A549 (cell line): ENCODE results near the gene QPRT.

ENCODE experiments used
- CTCF ChIP-seq: fragments of >200 bp; sonication (Bioruptor Twin); formaldehyde crosslinking; IDR thresholded peaks from 3 replicates; pipeline ENCODE4 v1.5.1; 2016
- EP300 ChIP-seq, 2 experiments: fragments of >200 bp; sonication (Bioruptor Twin); formaldehyde crosslinking; IDR thresholded peaks; 2 replicates in 1 of 2; 3 replicates in 1 of 2; pipeline ENCODE4 v1.6.1; 2016 to 2017
- ESRRA ChIP-seq: fragments of 150-350 bp; IDR thresholded peaks from 2 replicates; pipeline ENCODE4 v1.6.1; 2014; ENCODE audit warnings: mild to moderate bottlenecking, low read length, borderline replicate concordance
- HMGXB4 ChIP-seq: fragments of 250-450 bp; sonication (Bioruptor Pico); IDR thresholded peaks from 2 replicates; pipeline ENCODE4 v1.5.0; 2021; ENCODE audit warnings: mild to moderate bottlenecking, moderate library complexity, borderline replicate concordance
- MAFK ChIP-seq: fragments of 450-650 bp; IDR thresholded peaks from 2 replicates; pipeline ENCODE4 v1.6.1; 2014; ENCODE audit not compliant: partially characterized antibody
- POLR2A ChIP-seq: IDR thresholded peaks from 2 replicates; pipeline ENCODE4 v1.6.1; 2012; ENCODE audit warnings: mild to moderate bottlenecking, low read length
- SMC3 ChIP-seq: fragments of >200 bp; sonication (Bioruptor Twin); formaldehyde crosslinking; IDR thresholded peaks from 3 replicates; pipeline ENCODE4 v1.6.1; 2018; ENCODE audit warnings: inconsistent platforms

GRCh38 chr16:29644973-29645693, 33.8 kb upstream of the QPRT start:
- no peak for TF ChIP-seq SMC3
- no peak for TF ChIP-seq CTCF
- TF ChIP-seq ESRRA, result no peak
- TF ChIP-seq HMGXB4, result no peak
- no peak for TF ChIP-seq EP300 (IDR thresholded peaks at IDR 0.05)
- no peak for TF ChIP-seq MAFK
- no peak for TF ChIP-seq POLR2A
